ENCODE measurements around the gene HSPA8.
"Not testable (repeated sequence)": the region's sequence is repeated elsewhere in the genome, so short reads cannot be mapped to it uniquely, and the experiment has no call there.

The HSPA8 gene

GRCh38 chr11:123061403-123062157 lies at the start of gene HSPA8:
TSS of gene HSPA8 (minus strand) at chr11:123062136. CDS start at chr11:123061324, 812 bp downstream.
- peak; percentile 55 for DNase-seq (ENCODE audit: low read depth)

GRCh38 chr11:123111465-123111864 lies 49.5 kb upstream of the HSPA8 start:
- no peak for DNase-seq (ENCODE audit: low read depth)

GRCh38 chr11:123110397-123110796 lies 48.5 kb upstream of the HSPA8 start:
- no peak for DNase-seq (ENCODE audit: low read depth)

- DNase-seq (ENCODE audit: low read depth), result no peak
Measured at GRCh38 chr11:123107945-123108495, 46.1 kb upstream of the HSPA8 start.

GRCh38 chr11:123104697-123105096 lies 42.8 kb upstream of the HSPA8 start:
- no peak for DNase-seq (ENCODE audit: low read depth)

GRCh38 chr11:123103326-123103980 lies 41.5 kb upstream of the HSPA8 start:
- no peak for DNase-seq (ENCODE audit: low read depth)

- no peak for DNase-seq (ENCODE audit: low read depth)
Measured at GRCh38 chr11:123100379-123101085, 38.6 kb upstream of the HSPA8 start.

- no peak for DNase-seq (ENCODE audit: low read depth)
Measured at GRCh38 chr11:123098990-123099389, 37.1 kb upstream of the HSPA8 start.

GRCh38 chr11:123093739-123094138 lies 31.8 kb upstream of the HSPA8 start:
- no peak for DNase-seq (ENCODE audit: low read depth)

GRCh38 chr11:123091506-123091905 lies 29.6 kb upstream of the HSPA8 start:
- no peak for DNase-seq (ENCODE audit: low read depth)

GRCh38 chr11:123090168-123090567 lies 28.2 kb upstream of the HSPA8 start:
- not testable (repeated sequence) for DNase-seq (ENCODE audit: low read depth)

- DNase-seq (ENCODE audit: low read depth), result not testable (repeated sequence)
Measured at GRCh38 chr11:123088896-123089295, 27.0 kb upstream of the HSPA8 start.

- DNase-seq (ENCODE audit: low read depth), result not testable (repeated sequence)
Measured at GRCh38 chr11:123087657-123088056, 25.7 kb upstream of the HSPA8 start.

- no peak for DNase-seq (ENCODE audit: low read depth)
Measured at GRCh38 chr11:123086305-123086704, 24.4 kb upstream of the HSPA8 start.

GRCh38 chr11:123085497-123085896 lies 23.6 kb upstream of the HSPA8 start:
- no peak for DNase-seq (ENCODE audit: low read depth)

- no peak for DNase-seq (ENCODE audit: low read depth)
Measured at GRCh38 chr11:123084454-123084853, 22.5 kb upstream of the HSPA8 start.

GRCh38 chr11:123083623-123084029 lies 21.7 kb upstream of the HSPA8 start:
- DNase-seq (ENCODE audit: low read depth), result no peak

- DNase-seq (ENCODE audit: low read depth), result no peak
Measured at GRCh38 chr11:123082977-123083376, 21.0 kb upstream of the HSPA8 start.

- no peak for DNase-seq (ENCODE audit: low read depth)
Measured at GRCh38 chr11:123080015-123080414, 18.1 kb upstream of the HSPA8 start.

GRCh38 chr11:123076484-123076883 lies 14.5 kb upstream of the HSPA8 start:
- DNase-seq (ENCODE audit: low read depth), result no peak

GRCh38 chr11:123073343-123074057 lies 11.6 kb upstream of the HSPA8 start:
- DNase-seq (ENCODE audit: low read depth), result no peak

- no peak for DNase-seq (ENCODE audit: low read depth)
Measured at GRCh38 chr11:123072762-123073161, 10.8 kb upstream of the HSPA8 start.
